Neural cell (in vitro differentiated cells): ENCODE measurements around the gene NUFIP2. TPM values are rescaled to one million over a fixed set of nuclear protein-coding genes. Genes with fewer than 3 reads are reported as not detected.

ENCODE experiments used
- H2AFZ ChIP-seq: fragments of 200-600, 300-800 bp; sonication (generic), shearing (Covaris generic); 2 replicates; pipeline ENCODE4 v1.6.0; 2014; ENCODE audit warnings: low read depth, mild to moderate bottlenecking, antibody characterized with exemption, low read length, moderate library complexity
- H3F3A ChIP-seq: fragments of 200-600 bp; shearing (Covaris generic); 2 replicates; pipeline ENCODE4 v1.6.1; 2016; ENCODE audit warnings: mild to moderate bottlenecking, moderate library complexity, mixed read lengths, antibody characterized with exemption, low read length; ENCODE audit not compliant: insufficient read depth, poor library complexity, severe bottlenecking
- H3K27ac ChIP-seq: fragments of 200-600, 300-800 bp; sonication (generic), shearing (Covaris generic); 2 replicates; pipeline ENCODE4 v1.5.1; 2014; ENCODE audit warnings: mild to moderate bottlenecking, low read length, moderate library complexity
- H3K27me3 ChIP-seq: fragments of 300-800, 200-600 bp; sonication (generic), shearing (Covaris generic); 2 replicates; pipeline ENCODE4 v1.6.0; 2014; ENCODE audit warnings: mild to moderate bottlenecking, low read depth, low read length, moderate library complexity; ENCODE audit not compliant: insufficient read depth
- H3K36me3 ChIP-seq: fragments of 300-800, 200-600 bp; sonication (generic), shearing (Covaris generic); 2 replicates; pipeline ENCODE4 v1.5.1; 2014; ENCODE audit warnings: mild to moderate bottlenecking, antibody characterized with exemption, low read length, moderate library complexity; ENCODE audit not compliant: insufficient read depth
- H3K4me2 ChIP-seq: fragments of 300-800, 200-600 bp; sonication (generic), shearing (Covaris generic); 2 replicates; pipeline ENCODE4 v1.6.0; 2014; ENCODE audit warnings: mild to moderate bottlenecking, low read length
- H3K4me3 ChIP-seq: fragments of 300-800, 200-600 bp; sonication (generic), shearing (Covaris generic); 2 replicates; pipeline ENCODE4 v1.5.1; 2014; ENCODE audit warnings: mild to moderate bottlenecking, low read length, moderate library complexity
- H3K79me2 ChIP-seq: fragments of 200-600 bp; shearing (Covaris generic); replicated peaks from 2 replicates; pipeline ENCODE4 v1.6.0; 2014; ENCODE audit warnings: mild to moderate bottlenecking, low read length, moderate library complexity; ENCODE audit not compliant: insufficient read depth
- H3K9ac ChIP-seq: fragments of 300-800, 200-600 bp; sonication (generic), shearing (Covaris generic); 2 replicates; pipeline ENCODE4 v1.6.1; 2016; ENCODE audit warnings: mild to moderate bottlenecking, low read length, mixed read lengths
- H3K9me2 ChIP-seq: fragments of 200-600 bp; shearing (Covaris generic); 2 replicates; pipeline ENCODE4 v1.6.1; 2016; ENCODE audit warnings: mild to moderate bottlenecking, low read length, mixed read lengths; ENCODE audit not compliant: insufficient read depth
- H3K9me3 ChIP-seq: fragments of 200-600, 300-800 bp; sonication (generic), shearing (Covaris generic); 2 replicates; pipeline ENCODE4 v1.6.1; 2016; ENCODE audit warnings: mild to moderate bottlenecking, mixed run types, low read length, moderate library complexity, mixed read lengths
- H4K20me1 ChIP-seq: fragments of 200-600 bp; shearing (Covaris generic); 2 replicates; pipeline ENCODE4 v1.6.1; 2016; ENCODE audit warnings: mild to moderate bottlenecking, mixed run types; ENCODE audit not compliant: insufficient read depth
- CTCF ChIP-seq: fragments of 450-650 bp; IDR thresholded peaks from 2 replicates; pipeline ENCODE4 v1.5.1; 2014; ENCODE audit warnings: antibody characterized with exemption, mild to moderate bottlenecking, moderate library complexity; ENCODE audit not compliant: poor library complexity, severe bottlenecking
- EP300 ChIP-seq: fragments of 450-650 bp; conservative IDR thresholded peaks from 2 replicates; pipeline ENCODE4 v1.6.1; 2014; ENCODE audit warnings: antibody characterized with exemption, mild to moderate bottlenecking, moderate library complexity; ENCODE audit not compliant: poor library complexity, severe bottlenecking
- EZH2 ChIP-seq: fragments of 200-600, 300-800 bp; shearing (Covaris generic), sonication (generic); IDR thresholded peaks from 2 replicates; pipeline ENCODE4 v1.6.1; 2014; ENCODE audit warnings: antibody characterized with exemption, low read length, borderline replicate concordance, mild to moderate bottlenecking; ENCODE audit not compliant: insufficient read depth, poor library complexity, severe bottlenecking
- MXI1 ChIP-seq: fragments of 450-650 bp; conservative IDR thresholded peaks from 2 replicates; pipeline ENCODE4 v1.6.1; 2014; ENCODE audit warnings: antibody characterized with exemption, mild to moderate bottlenecking; ENCODE audit not compliant: poor library complexity, severe bottlenecking
- POLR2AphosphoS5 ChIP-seq: IDR thresholded peaks from 2 replicates; pipeline ENCODE4 v1.6.1; 2012
- RAD21 ChIP-seq: fragments of 450-650 bp; conservative IDR thresholded peaks from 2 replicates; pipeline ENCODE4 v1.6.1; 2014; ENCODE audit warnings: antibody characterized with exemption, mild to moderate bottlenecking, moderate library complexity
- REST ChIP-seq: IDR thresholded peaks from 2 replicates; pipeline ENCODE4 v1.6.1; 2012; ENCODE audit warnings: borderline replicate concordance
- SMC3 ChIP-seq: fragments of 450-650 bp; conservative IDR thresholded peaks from 2 replicates; pipeline ENCODE4 v1.6.1; 2014; ENCODE audit warnings: antibody characterized with exemption, mild to moderate bottlenecking, moderate library complexity; ENCODE audit not compliant: poor library complexity
- TAF1 ChIP-seq: IDR thresholded peaks from 2 replicates; pipeline ENCODE4 v1.6.1; 2012; ENCODE audit warnings: low read depth
- polyA plus RNA-seq: library from polyadenylated mRNA; depleted of rRNA; stranded (reverse); fragments of >200 nt; gene quantifications from 2 replicates; pipeline ENCODE4 v1.2.3, GENCODE V29; 2014

NUFIP2 gene
- polyA plus RNA-seq, 1 donor from 2014 or later, result 22.4 TPM

- no peaks in the 10 kb centered on the region for H3F3A ChIP-seq
- no peaks in the 10 kb centered on the region for H4K20me1 ChIP-seq
- no peak overlapping the region for H2AFZ ChIP-seq
- H3K79me2 ChIP-seq, result peaks cover 7% of the 10 kb centered on the region
- H3K9me3 ChIP-seq, result no peaks in the 10 kb centered on the region
- H3K36me3 ChIP-seq, result no peaks in the 10 kb centered on the region
- TF ChIP-seq EZH2 (no peak), MXI1 (no peak), POLR2AphosphoS5 (no peak), RAD21 (no peak), CTCF (no peak), EP300 (no peak), TAF1 (no peak)
- no peaks in the 10 kb centered on the region for H3K27me3 ChIP-seq
- no peak overlapping the region for H3K27ac ChIP-seq
- no peaks in the 10 kb centered on the region for H3K9me2 ChIP-seq
- no peak overlapping the region for H3K9ac ChIP-seq
- no peak overlapping the region for H3K4me2 ChIP-seq
- H3K4me3 ChIP-seq, result no peak overlapping the region
Measured at GRCh38 chr17:29255926-29256522, 37.9 kb downstream of the NUFIP2 start.

GRCh38 chr17:29253037-29253436 lies 40.9 kb downstream of the NUFIP2 start:
- H3K9me2 ChIP-seq, result no peaks in the 10 kb centered on the region
- H3K27ac ChIP-seq, result no peak overlapping the region

More at GRCh38 chr17:29253037-29253436, 40.9 kb downstream of the NUFIP2 start:
- Histone ChIP-seq H3K9me3 (no peaks in the 10 kb centered on the region), H2AFZ (no peak overlapping the region), H3K9ac (no peak overlapping the region), H3K4me2 (no peak overlapping the region), H3F3A (no peaks in the 10 kb centered on the region), H3K79me2 (no peaks in the 10 kb centered on the region), H3K36me3 (no peaks in the 10 kb centered on the region), H3K27me3 (no peaks in the 10 kb centered on the region), H3K4me3 (no peak overlapping the region), H4K20me1 (no peaks in the 10 kb centered on the region)
- no peak for TF ChIP-seq EZH2
- no peak for TF ChIP-seq CTCF
- no peak for TF ChIP-seq REST
- TF ChIP-seq TAF1, result no peak
- no peak for TF ChIP-seq MXI1
- TF ChIP-seq SMC3, result no peak
- TF ChIP-seq POLR2AphosphoS5, result no peak
- TF ChIP-seq EP300, result no peak
- no peak for TF ChIP-seq RAD21
